K562 (cell line): Measurements from ENCODE around the gene TAMALIN. TPM values are rescaled to one million over a fixed set of nuclear protein-coding genes. Genes with fewer than 3 reads are reported as not detected.

Source experiments
- ARID2 ChIP-seq: fragments of 450-650 bp; IDR thresholded peaks from 2 replicates; pipeline ENCODE4 v1.6.1; 2017; ENCODE audit warnings: antibody characterized with exemption, mild to moderate bottlenecking
- CAMTA2 ChIP-seq: fragments of 250-450 bp; sonication (Bioruptor Pico); conservative IDR thresholded peaks from 2 replicates; pipeline ENCODE4 v1.5.1; 2022
- CTCF ChIP-seq, 3 experiments: IDR thresholded peaks in 2 of 3; conservative IDR thresholded peaks in 1 of 3; 2 replicates each; pipeline ENCODE4 v1.5.1; 2011 to 2012; ENCODE audit warnings: low read length in 3 of 3, mild to moderate bottlenecking in 3 of 3, control low read depth in 2 of 3, improper control_type of control experiment in 1 of 3, inconsistent platforms in 1 of 3, low read depth in 1 of 3, mixed read lengths in 1 of 3, moderate library complexity in 1 of 3; ENCODE audit not compliant: insufficient read depth in 2 of 3
- CTCFL ChIP-seq: IDR thresholded peaks from 2 replicates; pipeline ENCODE4 v1.6.1; 2011; ENCODE audit warnings: borderline replicate concordance, low read depth, mild to moderate bottlenecking, moderate library complexity, low read length; ENCODE audit not compliant: insufficient read depth, poor library complexity, severe bottlenecking
- NFE2 ChIP-seq: IDR thresholded peaks from 2 replicates; pipeline ENCODE4 v1.6.1; 2014; ENCODE audit warnings: antibody characterized with exemption, low read depth
- TEAD1 ChIP-seq, 2 experiments: fragments of 450-650 bp in 1 of 2; sonication (generic) in 1 of 2; formaldehyde crosslinking; IDR thresholded peaks; 2 replicates each; pipeline versions ENCODE4 v1.4.0 to v1.8.0; 2020 to 2022; ENCODE audit warnings: mild to moderate bottlenecking in 2 of 2, missing genetic modification reagents in 1 of 2
- UBTF ChIP-seq, 2 experiments: IDR thresholded peaks; 2 replicates each; pipeline ENCODE4 v1.6.1; 2012; ENCODE audit warnings: improper control_type of control experiment in 2 of 2, low read depth in 2 of 2, low read length in 2 of 2, borderline replicate concordance in 1 of 2
- ZC3H4 ChIP-seq: sonication (generic); formaldehyde crosslinking; IDR thresholded peaks from 2 replicates; pipeline ENCODE4 v1.9.0; 2021; ENCODE audit warnings: missing genetic modification reagents, borderline replicate concordance
- polyA plus RNA-seq, 8 experiments: library from polyadenylated mRNA; depleted of rRNA in 4 of 8; stranded (reverse) in 5 of 8; unstranded in 3 of 8; fragments of >200 nt; fragmentation: Nextera tagmentation in 2 of 8; fragmentation: Illumina TruSeq in 1 of 8; extraction: Ambion mirVana in 2 of 8; extraction: Trizol in 1 of 8; gene quantifications; 2 replicates each; pipeline versions ENCODE4 v1.2.1 to v1.2.3, GENCODE V29; 2011 to 2014; ENCODE audit warnings: inconsistent platforms in 1 of 8, missing spikeins in 1 of 8
- total RNA-seq, 7 experiments: library from RNA; depleted of rRNA in 6 of 7; stranded (reverse); fragments of >200 nt in 6 of 7; fragmentation: Illumina TruSeq in 2 of 7; extraction: Trizol in 2 of 7; gene quantifications; 2 replicates each; pipeline versions ENCODE4 v1.2.1 to v1.2.3, GENCODE V29; 2011 to 2021; ENCODE audit warnings: low replicate concordance in 1 of 7

Gene TAMALIN
- total and polyA plus RNA-seq, 9 of the 15 experiments (the other 6 are each of a cell fraction or from before 2014, with no cell fraction given): 0.74 to 2.2 (median 1.5) TPM; not detected in 2

- TF ChIP-seq TEAD1 (CRISPR knock-in tag; IDR thresholded peaks at IDR 0.05): peak in 1 of 2 experiments; percentile 43; a peak in 1 of 4 replicates
- peak; percentile 87 to 90 (median 88) for TF ChIP-seq CTCF (IDR thresholded peaks at IDR 0.05 in 2 of 3, conservative IDR thresholded peaks at IDR 0.05 in 1 of 3; ENCODE audit: insufficient read depth in 2 of 3, low read depth in 1 of 3, low read length in 3 of 3)
- peak; percentile 86 for TF ChIP-seq ARID2
- TF ChIP-seq ZC3H4 (CRISPR knock-in tag): no peak
- TF ChIP-seq NFE2: no peak
- TF ChIP-seq CTCFL: peak; percentile 6
- no peak for TF ChIP-seq CAMTA2
- TF ChIP-seq UBTF (IDR thresholded peaks at IDR 0.05; ENCODE audit: borderline replicate concordance in 1 of 2, low read depth in 2 of 2, low read length in 2 of 2): no peak
- TF ChIP-seq, all 486 proteins: peak for 16
Measured at GRCh38 chr12:52020539-52021336, 14.0 kb downstream of the TAMALIN start (continued).
